PC-3 (cell line): ENCODE data around the gene PABPN1.

Source experiments
- CTCF ChIP-seq: fragments of 300-600 bp; sonication (generic); conservative IDR thresholded peaks from 2 replicates; pipeline ENCODE4 v1.5.1; 2017; ENCODE audit warnings: antibody characterized with exemption, low read depth, mild to moderate bottlenecking, low read length
- EZH2 ChIP-seq: fragments of 300-600 bp; sonication (generic); IDR thresholded peaks from one replicate; pipeline ENCODE4 v1.6.1; 2017; ENCODE audit warnings: antibody characterized with exemption, mild to moderate bottlenecking, low read length; ENCODE audit not compliant: unreplicated experiment

- TF ChIP-seq EZH2 (no peak), CTCF (no peak)
Measured at GRCh38 chr14:23297611-23298277, 23.5 kb upstream of the PABPN1 start.
